ENCODE measurements around the gene GAPDHS.

The GAPDHS gene

DNA sequence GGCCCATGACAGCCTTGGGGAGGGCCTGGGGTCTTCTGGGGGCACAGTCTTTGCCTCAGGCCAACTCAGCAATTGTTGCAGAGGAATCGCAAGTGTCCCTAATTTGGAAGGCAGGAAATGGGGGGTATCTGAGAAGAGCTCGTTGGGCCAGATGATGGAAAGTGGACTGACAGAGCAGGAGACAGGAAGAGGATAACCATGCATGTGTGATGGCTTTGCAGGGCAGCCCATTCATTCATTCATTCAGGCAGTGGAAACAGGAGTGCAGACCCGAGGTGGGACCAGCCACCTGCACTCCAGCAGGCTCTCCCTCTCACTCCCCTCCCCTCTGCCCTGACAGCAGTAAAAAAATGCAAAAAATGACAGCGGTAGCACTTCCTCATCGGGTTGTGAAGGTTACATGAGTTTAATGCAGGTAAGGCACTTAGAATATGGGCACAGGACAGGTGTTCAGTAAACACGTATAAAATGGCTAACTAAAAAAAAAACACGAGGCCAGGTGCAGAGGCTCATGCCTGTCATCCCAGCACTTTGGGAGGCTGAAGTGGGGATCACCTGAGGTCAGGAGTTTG is 7.2 kb downstream of the GAPDHS start:
- H3K4me1 ChIP-seq (ENCODE audit: control insufficient read depth, insufficient read depth, low read length, poor library complexity, severe bottlenecking), result no peaks in the 10 kb centered on the region
- no peaks in the 10 kb centered on the region for H3K9me3 ChIP-seq (ENCODE audit: control insufficient read depth, low read length)
- H3K27ac ChIP-seq (ENCODE audit: low read depth, low read length, severe bottlenecking), result no peak overlapping the region
- 90 to 91% methylated on average over 6 to 7 of the region's 7 CpGs for WGBS, 2 experiments (ENCODE audit: insufficient coverage in 2 of 2)
- H3K36me3 ChIP-seq (ENCODE audit: control insufficient read depth, insufficient read depth, low read length), result peaks cover 8% of the 10 kb centered on the region
- no peak overlapping the region for H3K4me3 ChIP-seq (ENCODE audit: extremely low read depth, insufficient read depth, low read length, poor library complexity, severe bottlenecking)

DNA sequence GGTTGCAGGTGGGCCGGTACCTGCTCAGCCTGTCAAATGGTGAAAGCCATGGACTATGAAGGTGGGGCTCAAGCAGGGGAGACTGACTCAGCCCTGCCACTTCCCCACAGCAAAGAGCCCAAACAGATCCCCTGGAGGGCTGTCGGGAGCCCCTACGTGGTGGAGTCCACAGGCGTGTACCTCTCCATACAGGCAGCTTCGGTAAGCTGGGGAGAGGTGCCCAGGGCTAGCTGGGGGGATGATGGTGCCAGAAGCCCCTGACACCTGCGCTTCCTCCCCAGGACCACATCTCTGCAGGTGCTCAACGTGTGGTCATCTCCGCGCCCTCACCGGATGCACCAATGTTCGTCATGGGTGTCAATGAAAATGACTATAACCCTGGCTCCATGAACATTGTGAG is 9.0 kb downstream of the GAPDHS start:
- WGBS, 2 experiments (ENCODE audit: insufficient coverage in 2 of 2), result 94 to 100% methylated on average over 1 to 8 of the region's 11 CpGs
- no peak overlapping the region for H3K4me3 ChIP-seq (ENCODE audit: extremely low read depth, insufficient read depth, low read length, poor library complexity, severe bottlenecking)
- H3K4me1 ChIP-seq (ENCODE audit: control insufficient read depth, insufficient read depth, low read length, poor library complexity, severe bottlenecking), result peaks cover 7% of the 10 kb centered on the region
- no peaks in the 10 kb centered on the region for H3K9me3 ChIP-seq (ENCODE audit: control insufficient read depth, low read length)
- H3K27ac ChIP-seq (ENCODE audit: low read depth, low read length, severe bottlenecking), result no peak overlapping the region
- peaks cover 14% of the 10 kb centered on the region for H3K36me3 ChIP-seq (ENCODE audit: control insufficient read depth, insufficient read depth, low read length)

DNA sequence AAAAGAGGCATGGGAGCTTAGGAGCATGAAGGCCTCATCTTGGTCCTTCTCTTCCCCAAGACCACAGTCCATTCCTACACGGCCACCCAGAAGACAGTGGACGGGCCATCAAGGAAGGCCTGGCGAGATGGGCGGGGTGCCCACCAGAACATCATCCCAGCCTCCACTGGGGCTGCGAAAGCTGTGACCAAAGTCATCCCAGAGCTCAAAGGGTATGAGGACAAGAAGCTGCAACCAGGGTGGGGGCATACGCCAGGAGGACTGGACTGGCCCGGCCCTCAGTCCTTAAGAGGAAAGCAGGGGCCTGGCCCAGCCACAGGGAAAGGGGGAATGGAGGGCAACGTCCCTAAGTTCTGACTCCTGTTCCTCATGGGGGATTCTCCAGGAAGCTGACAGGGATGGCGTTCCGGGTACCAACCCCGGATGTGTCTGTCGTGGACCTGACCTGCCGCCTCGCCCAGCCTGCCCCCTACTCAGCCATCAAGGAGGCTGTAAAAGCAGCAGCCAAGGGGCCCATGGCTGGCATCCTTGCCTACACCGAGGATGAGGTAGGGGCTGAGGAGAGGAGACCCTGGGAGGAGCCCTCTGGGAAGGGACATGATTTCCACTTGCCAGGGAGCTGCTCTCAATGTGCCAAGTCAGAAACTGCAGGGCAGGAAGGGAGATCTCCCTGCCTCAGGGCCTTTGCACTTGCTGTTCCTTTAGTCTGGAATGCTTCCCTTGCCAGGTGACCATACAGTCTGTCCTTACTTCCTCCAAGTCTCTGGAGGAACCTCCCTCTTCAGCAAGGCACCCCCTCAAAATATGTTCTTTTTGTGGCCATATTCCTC is 10.2 kb downstream of the GAPDHS start:
- 96 to 99% methylated on average over 8 to 14 of the region's 15 CpGs for WGBS, 2 experiments (ENCODE audit: insufficient coverage in 2 of 2)
- peaks cover 7% of the 10 kb centered on the region for H3K4me1 ChIP-seq (ENCODE audit: control insufficient read depth, insufficient read depth, low read length, poor library complexity, severe bottlenecking)
- peaks cover 20% of the 10 kb centered on the region for H3K36me3 ChIP-seq (ENCODE audit: control insufficient read depth, insufficient read depth, low read length)
- no peak overlapping the region for H3K4me3 ChIP-seq (ENCODE audit: extremely low read depth, insufficient read depth, low read length, poor library complexity, severe bottlenecking)
- H3K27ac ChIP-seq (ENCODE audit: low read depth, low read length, severe bottlenecking), result no peak overlapping the region
- no peaks in the 10 kb centered on the region for H3K9me3 ChIP-seq (ENCODE audit: control insufficient read depth, low read length)

DNA sequence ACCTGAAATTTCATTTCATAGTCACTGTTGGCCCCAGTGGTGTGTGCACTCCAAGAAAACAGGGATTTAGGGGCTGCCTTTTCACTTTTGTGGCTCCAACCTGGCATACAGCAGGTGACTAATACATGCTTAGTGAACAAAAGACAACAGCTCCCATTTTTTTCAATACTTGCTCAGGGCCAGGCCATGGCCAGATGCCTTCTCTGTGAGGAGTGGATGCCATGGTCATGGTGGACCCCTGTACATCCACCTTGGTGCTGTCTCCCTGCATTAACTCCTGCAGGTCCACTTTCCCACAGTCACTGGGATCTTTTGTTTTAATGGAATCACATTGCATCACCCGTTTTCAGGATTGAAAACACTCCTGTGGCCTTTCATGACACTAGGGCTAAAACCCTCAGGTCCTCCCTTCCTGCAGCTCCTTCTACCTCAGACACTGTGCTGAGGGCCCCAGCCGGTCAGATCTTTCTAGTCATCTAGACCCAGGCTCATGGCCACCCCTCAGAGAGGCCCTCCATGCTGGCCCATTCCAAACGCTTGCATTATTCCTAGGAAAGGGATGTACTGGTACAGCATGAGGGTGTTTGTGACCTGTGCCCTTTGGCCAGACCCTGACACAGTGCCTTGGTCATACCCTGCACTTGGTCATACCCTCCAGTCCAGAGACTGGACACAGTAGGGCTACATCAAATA is 11.0 kb downstream of the GAPDHS start:
- Histone ChIP-seq H3K4me3 (ENCODE audit: extremely low read depth, insufficient read depth, low read length, poor library complexity, severe bottlenecking) (peak overlapping the region; percentile 90), H3K36me3 (ENCODE audit: control insufficient read depth, insufficient read depth, low read length) (peaks cover 24% of the 10 kb centered on the region), H3K9me3 (ENCODE audit: control insufficient read depth, low read length) (no peaks in the 10 kb centered on the region), H3K4me1 (ENCODE audit: control insufficient read depth, insufficient read depth, low read length, poor library complexity, severe bottlenecking) (peaks cover 7% of the 10 kb centered on the region), H3K27ac (ENCODE audit: low read depth, low read length, severe bottlenecking) (no peak overlapping the region)
- WGBS, 2 experiments (ENCODE audit: insufficient coverage in 2 of 2), result 69 to 89% methylated on average over 2 of the region's 3 CpGs

DNA sequence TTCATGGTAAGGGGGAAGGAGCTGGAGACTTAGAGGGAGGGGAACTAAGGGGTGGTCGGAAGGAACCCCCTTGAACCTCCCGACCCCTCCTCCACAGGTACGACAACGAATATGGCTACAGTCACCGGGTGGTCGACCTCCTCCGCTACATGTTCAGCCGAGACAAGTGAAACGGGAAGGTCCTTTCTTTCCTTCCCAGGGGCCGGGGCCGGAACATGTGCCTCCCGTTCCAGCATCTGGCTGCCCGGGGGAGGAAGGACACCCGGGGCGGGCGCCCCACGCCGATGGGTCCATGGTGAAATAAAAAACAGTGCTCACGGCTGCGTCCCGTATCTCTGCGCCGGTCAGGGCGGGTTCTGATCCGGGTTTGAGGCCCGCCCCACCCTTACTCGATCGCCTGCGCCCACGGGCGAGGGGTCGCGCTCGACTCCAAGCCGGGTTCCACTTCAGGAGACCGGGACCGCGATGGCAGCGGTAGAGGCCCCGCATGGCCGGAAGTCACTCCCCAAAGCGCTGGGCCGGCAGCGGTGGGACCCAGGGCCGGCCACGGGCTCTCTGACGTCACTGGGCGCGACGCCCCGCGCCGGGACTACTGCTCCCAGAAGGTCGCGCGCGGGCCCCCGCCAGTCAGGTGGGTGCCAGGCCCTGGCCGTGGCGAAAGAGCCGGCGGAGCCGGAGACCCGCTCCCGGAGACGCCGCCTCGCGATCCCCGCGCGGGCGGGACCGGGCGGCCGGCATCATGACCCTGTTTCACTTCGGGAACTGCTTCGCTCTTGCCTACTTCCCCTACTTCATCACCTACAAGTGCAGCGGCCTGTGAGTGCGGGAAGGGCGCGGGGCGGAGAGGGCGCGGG is 12.0 kb downstream of the GAPDHS start, which contains the start of gene TMEM147:
TSS of gene TMEM147 (plus strand) at position 626 of the 854 bp plus-strand sequence. CDS start at position 740, 114 bp downstream.
- Histone ChIP-seq H3K36me3 (ENCODE audit: control insufficient read depth, insufficient read depth, low read length) (peaks cover 24% of the 10 kb centered on the region), H3K9me3 (ENCODE audit: control insufficient read depth, low read length) (no peaks in the 10 kb centered on the region), H3K27ac (ENCODE audit: low read depth, low read length, severe bottlenecking) (peak within 1 kb of the TSS; percentile 50), H3K4me3 (ENCODE audit: extremely low read depth, insufficient read depth, low read length, poor library complexity, severe bottlenecking) (peak within 1 kb of the TSS; percentile 90), H3K4me1 (ENCODE audit: control insufficient read depth, insufficient read depth, low read length, poor library complexity, severe bottlenecking) (peaks cover 7% of the 10 kb centered on the region)
- WGBS, 2 experiments (ENCODE audit: insufficient coverage in 2 of 2), result 0 to 1% methylated on average over 78 to 80 of the region's 85 CpGs

DNA sequence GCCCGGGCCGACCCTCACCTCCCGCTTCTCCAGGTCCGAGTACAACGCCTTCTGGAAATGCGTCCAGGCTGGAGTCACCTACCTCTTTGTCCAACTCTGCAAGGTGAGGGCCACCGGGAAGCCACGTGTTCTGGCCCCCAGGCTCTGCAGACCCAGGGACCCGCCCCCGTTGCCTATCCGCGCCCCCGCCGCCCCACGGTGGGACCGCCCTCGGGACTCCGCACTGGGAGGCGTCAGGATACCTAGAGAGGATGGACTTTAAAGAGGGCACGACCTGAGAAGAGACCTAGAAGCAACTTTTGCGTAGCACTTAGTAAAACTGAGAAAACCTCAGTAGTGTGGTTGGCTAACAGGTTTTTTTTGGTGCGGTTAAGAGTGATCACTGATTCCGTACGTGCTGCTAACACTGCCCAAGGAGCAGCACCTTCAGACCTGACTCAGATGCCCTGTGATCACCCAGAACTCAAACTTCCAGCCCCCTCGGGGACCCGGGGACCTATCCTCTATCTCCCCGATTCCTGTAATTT is 12.7 kb downstream of the GAPDHS start:
- no peaks in the 10 kb centered on the region for H3K9me3 ChIP-seq (ENCODE audit: control insufficient read depth, low read length)
- no peak overlapping the region for H3K27ac ChIP-seq (ENCODE audit: low read depth, low read length, severe bottlenecking)
- 7 to 10% methylated on average over 14 to 27 of the region's 27 CpGs for WGBS, 2 experiments (ENCODE audit: insufficient coverage in 2 of 2)
- H3K36me3 ChIP-seq (ENCODE audit: control insufficient read depth, insufficient read depth, low read length), result peaks cover 24% of the 10 kb centered on the region
- peaks cover 7% of the 10 kb centered on the region for H3K4me1 ChIP-seq (ENCODE audit: control insufficient read depth, insufficient read depth, low read length, poor library complexity, severe bottlenecking)
- peak overlapping the region; percentile 90 for H3K4me3 ChIP-seq (ENCODE audit: extremely low read depth, insufficient read depth, low read length, poor library complexity, severe bottlenecking)

DNA sequence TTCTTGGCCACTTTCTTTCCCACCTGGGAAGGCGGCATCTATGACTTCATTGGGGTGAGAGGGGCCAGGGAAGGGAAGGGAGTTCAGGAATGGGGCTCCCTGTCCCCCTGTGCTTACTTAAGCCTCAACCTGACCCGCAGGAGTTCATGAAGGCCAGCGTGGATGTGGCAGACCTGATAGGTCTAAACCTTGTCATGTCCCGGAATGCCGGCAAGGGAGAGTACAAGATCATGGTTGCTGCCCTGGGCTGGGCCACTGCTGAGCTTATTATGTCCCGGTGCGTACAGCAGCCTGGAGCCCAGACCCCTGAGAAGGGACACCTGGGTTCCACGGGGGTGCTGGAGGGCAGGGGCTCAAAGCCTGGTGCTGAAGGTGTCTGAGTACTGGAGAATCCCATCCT is 13.3 kb downstream of the GAPDHS start:
- peaks cover 7% of the 10 kb centered on the region for H3K4me1 ChIP-seq (ENCODE audit: control insufficient read depth, insufficient read depth, low read length, poor library complexity, severe bottlenecking)
- no peaks in the 10 kb centered on the region for H3K9me3 ChIP-seq (ENCODE audit: control insufficient read depth, low read length)
- H3K27ac ChIP-seq (ENCODE audit: low read depth, low read length, severe bottlenecking), result no peak overlapping the region
- WGBS, 2 experiments (ENCODE audit: insufficient coverage in 2 of 2), result 95 to 98% methylated on average over 6 of the region's 8 CpGs
- H3K36me3 ChIP-seq (ENCODE audit: control insufficient read depth, insufficient read depth, low read length), result peaks cover 24% of the 10 kb centered on the region
- H3K4me3 ChIP-seq (ENCODE audit: extremely low read depth, insufficient read depth, low read length, poor library complexity, severe bottlenecking), result peak overlapping the region; percentile 90

DNA sequence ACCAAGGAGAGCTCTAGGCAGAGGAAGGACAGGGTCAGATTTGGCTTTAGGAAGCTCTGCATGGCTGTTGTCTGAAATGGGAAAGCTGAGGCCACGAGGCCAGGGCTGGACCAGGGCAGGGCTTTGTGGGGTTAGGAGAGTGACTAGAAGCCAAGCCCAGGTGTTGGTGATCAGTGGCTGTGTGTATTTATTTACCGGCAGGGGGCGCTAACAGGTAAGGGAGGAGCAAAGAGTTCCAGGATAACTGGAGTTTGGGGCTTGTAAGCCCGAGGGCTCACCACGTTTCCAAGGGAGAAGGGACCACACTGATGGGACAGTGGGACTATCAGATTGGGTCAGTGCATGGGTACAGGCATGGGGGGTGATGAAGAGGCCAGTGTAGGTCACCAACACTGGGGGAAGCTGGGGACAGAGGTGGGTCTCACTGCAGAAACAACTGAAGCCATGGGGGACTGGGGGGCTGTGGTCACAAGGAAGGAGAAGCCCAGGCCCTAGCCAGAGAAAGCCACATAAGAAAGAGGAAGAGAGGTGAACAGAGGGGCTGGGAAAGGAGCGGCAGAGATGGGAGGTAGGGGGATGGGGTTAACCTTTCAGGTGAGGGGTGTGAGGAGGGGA is 16.0 kb downstream of the GAPDHS start:
- no peaks in the 10 kb centered on the region for H3K9me3 ChIP-seq (ENCODE audit: control insufficient read depth, low read length)
- no peak overlapping the region for H3K4me3 ChIP-seq (ENCODE audit: extremely low read depth, insufficient read depth, low read length, poor library complexity, severe bottlenecking)
- peaks cover 16% of the 10 kb centered on the region for H3K36me3 ChIP-seq (ENCODE audit: control insufficient read depth, insufficient read depth, low read length)
- H3K27ac ChIP-seq (ENCODE audit: low read depth, low read length, severe bottlenecking), result no peak overlapping the region
- peaks cover 7% of the 10 kb centered on the region for H3K4me1 ChIP-seq (ENCODE audit: control insufficient read depth, insufficient read depth, low read length, poor library complexity, severe bottlenecking)
- 26 to 35% methylated on average over 6 of the region's 6 CpGs for WGBS, 2 experiments (ENCODE audit: insufficient coverage in 2 of 2)

DNA sequence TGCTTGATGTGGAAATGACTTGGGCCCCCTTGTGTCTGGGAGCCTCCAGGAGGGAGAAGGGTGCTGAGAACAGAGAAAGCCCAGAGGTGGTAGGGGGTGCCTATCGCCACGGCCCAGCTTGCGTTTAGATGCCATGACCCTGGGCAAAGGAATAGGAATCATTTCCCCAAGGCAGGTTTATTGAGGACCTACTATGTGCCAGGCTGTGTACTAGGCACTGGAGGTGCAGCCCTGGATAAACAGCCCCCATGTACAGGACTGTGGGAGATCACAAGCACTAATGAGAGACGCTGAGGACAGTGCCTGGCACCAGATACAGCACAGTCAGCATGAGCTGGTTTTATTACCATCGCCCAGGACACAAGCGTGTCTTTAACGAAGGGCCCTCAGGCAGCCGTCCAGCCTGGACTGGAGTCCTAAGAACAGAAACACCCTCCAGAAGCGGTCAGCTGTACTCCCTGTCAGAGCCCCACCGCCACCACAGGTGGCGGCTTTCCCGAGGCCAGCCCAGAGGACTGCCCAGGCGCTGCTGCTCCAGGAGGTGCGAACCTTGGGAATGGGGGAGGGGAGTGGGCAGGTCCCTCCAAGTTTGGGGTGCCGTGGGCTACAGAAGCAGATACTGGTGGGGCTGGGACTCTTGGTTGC is 16.7 kb downstream of the GAPDHS start:
- 92 to 95% methylated on average over 10 to 15 of the region's 15 CpGs for WGBS, 2 experiments (ENCODE audit: insufficient coverage in 2 of 2)
- Histone ChIP-seq H3K9me3 (ENCODE audit: control insufficient read depth, low read length) (no peaks in the 10 kb centered on the region), H3K4me3 (ENCODE audit: extremely low read depth, insufficient read depth, low read length, poor library complexity, severe bottlenecking) (no peak overlapping the region), H3K27ac (ENCODE audit: low read depth, low read length, severe bottlenecking) (no peak overlapping the region), H3K4me1 (ENCODE audit: control insufficient read depth, insufficient read depth, low read length, poor library complexity, severe bottlenecking) (peaks cover 7% of the 10 kb centered on the region), H3K36me3 (ENCODE audit: control insufficient read depth, insufficient read depth, low read length) (peaks cover 16% of the 10 kb centered on the region)

Measured in mesodermal cell (in vitro differentiated cells).